ENCODE data around the gene PLXNB2.
A peak's percentile ranks its signal among the peaks of the same experiment; 100 is the strongest.
"Not testable (repeated sequence)": the region's sequence is repeated elsewhere in the genome, so short reads cannot be mapped to it uniquely, and the experiment has no call there.

Gene PLXNB2

DNA sequence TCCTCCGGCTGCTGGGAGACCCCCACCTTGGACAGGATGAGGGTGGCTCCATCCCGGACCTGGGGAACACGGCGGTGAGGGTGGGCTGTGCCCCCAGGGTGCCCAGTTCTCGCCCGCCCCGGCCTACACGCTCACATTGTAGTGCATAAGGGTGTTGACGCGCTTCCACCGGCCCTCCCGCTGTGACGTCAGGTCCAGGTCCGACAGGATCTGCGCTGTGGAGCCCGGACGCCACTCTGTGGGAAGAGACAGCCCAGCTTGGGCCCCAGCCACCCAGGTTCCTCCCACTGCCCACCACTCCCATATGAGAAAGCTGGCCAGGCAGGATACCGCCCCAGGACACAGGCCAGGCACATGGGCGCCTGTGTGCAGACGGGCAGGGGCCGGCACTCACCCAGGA, 29.0 kb downstream of the PLXNB2 start:
- H3K9me3 Mint-ChIP-seq: no peaks in the 10 kb centered on the region

DNA sequence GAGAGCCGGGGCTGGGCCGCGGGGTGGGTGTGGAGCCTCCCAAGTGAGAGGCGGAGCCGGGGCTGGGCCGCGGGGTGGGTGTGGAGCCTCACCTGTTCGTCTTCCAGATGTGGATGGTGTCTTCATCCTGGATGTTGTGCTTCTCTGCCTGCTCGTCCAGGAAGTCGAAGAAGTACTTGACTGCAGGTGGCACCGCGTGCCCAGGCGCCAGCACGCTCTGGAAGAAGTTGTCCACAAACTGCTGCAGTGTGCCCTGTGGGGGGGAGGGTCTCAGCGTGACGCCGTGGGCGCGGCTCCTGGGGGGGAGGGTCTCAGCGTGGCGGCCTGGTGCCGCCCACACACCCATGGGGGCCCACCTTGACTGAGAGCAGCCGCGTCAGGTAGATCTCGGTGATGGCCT, 29.7 kb downstream of the PLXNB2 start:
- Mint-ChIP-seq H3K4me1 (peaks cover 6% of the 10 kb centered on the region in 2 donors), H3K9me3 (no peaks in the 10 kb centered on the region), H3K4me3 (no peak overlapping the region), H3K36me3 (peaks cover 3 to 20% of the 10 kb centered on the region in 2 donors), H3K27ac (no peak overlapping the region), H3K27me3 (no peaks in the 10 kb centered on the region)
- ATAC-seq (replicated peaks) (no peak), DNase-seq (no peak)

More for the DNA sequence above, 29.0 kb downstream of the PLXNB2 start:
- Mint-ChIP-seq H3K36me3 (peaks cover 3 to 20% of the 10 kb centered on the region in 2 donors), H3K27me3 (no peaks in the 10 kb centered on the region), H3K4me3 (no peak overlapping the region), H3K27ac (no peak overlapping the region), H3K4me1 (peaks cover 6% of the 10 kb centered on the region in 2 donors)
- ATAC-seq (replicated peaks) (no peak), DNase-seq (no peak)

GRCh38 chr22:50276143-50276542, 31.3 kb downstream of the PLXNB2 start:
- no peak overlapping the region for H3K27ac Mint-ChIP-seq
- DNase-seq: no peak
- H3K4me1 Mint-ChIP-seq: peaks cover 6% of the 10 kb centered on the region in 2 donors
- peak; percentile 73 to 76 for ATAC-seq (replicated peaks)
- no peak overlapping the region for H3K4me3 Mint-ChIP-seq
- no peaks in the 10 kb centered on the region for H3K9me3 Mint-ChIP-seq
- H3K27me3 Mint-ChIP-seq: no peaks in the 10 kb centered on the region
- H3K36me3 Mint-ChIP-seq: peaks cover 3 to 14% of the 10 kb centered on the region in 2 donors

- Mint-ChIP-seq H3K36me3 (peaks cover 0 to 8% of the 10 kb centered on the region in 2 donors), H3K27me3 (no peaks in the 10 kb centered on the region), H3K27ac (peak overlapping the region; percentile 25), H3K4me1 (peaks cover 6 to 13% of the 10 kb centered on the region in 2 donors), H3K4me3 (no peak overlapping the region), H3K9me3 (no peaks in the 10 kb centered on the region)
- DNase-seq (no peak), ATAC-seq (replicated peaks) (no peak)
These were observed 32.0 kb downstream of the PLXNB2 start for GRCh38 chr22:50275181-50276055.

- Mint-ChIP-seq H3K4me1 (peaks cover 6 to 13% of the 10 kb centered on the region in 2 donors), H3K36me3 (peaks cover 0 to 8% of the 10 kb centered on the region in 2 donors), H3K27ac (peak overlapping the region; percentile 25), H3K27me3 (no peaks in the 10 kb centered on the region), H3K4me3 (no peak overlapping the region), H3K9me3 (no peaks in the 10 kb centered on the region)
- no peak for DNase-seq
- no peak for ATAC-seq (replicated peaks)
These were observed 32.7 kb downstream of the PLXNB2 start for GRCh38 chr22:50274771-50275170.

- H3K4me1 Mint-ChIP-seq: peaks cover 6 to 18% of the 10 kb centered on the region in 2 donors
- ATAC-seq (replicated peaks) (peak; percentile 27 to 49), DNase-seq (no peak)
- H3K27me3 Mint-ChIP-seq: no peaks in the 10 kb centered on the region
- H3K36me3 Mint-ChIP-seq: peaks cover 0 to 8% of the 10 kb centered on the region in 2 donors
- no peaks in the 10 kb centered on the region for H3K9me3 Mint-ChIP-seq
- no peak overlapping the region for H3K4me3 Mint-ChIP-seq
- H3K27ac Mint-ChIP-seq: no peak overlapping the region
These were observed 33.1 kb downstream of the PLXNB2 start for GRCh38 chr22:50274311-50274710.

- not testable (repeated sequence) for H3K36me3 Mint-ChIP-seq; H3K27ac Mint-ChIP-seq; H3K4me3 Mint-ChIP-seq; H3K27me3 Mint-ChIP-seq; DNase-seq; ATAC-seq (replicated peaks); H3K9me3 Mint-ChIP-seq
- peaks cover 6 to 23% of the 10 kb centered on the region in 2 donors for H3K4me1 Mint-ChIP-seq
These were observed 33.7 kb downstream of the PLXNB2 start for GRCh38 chr22:50273781-50274180.

GRCh38 chr22:50273352-50273751, 34.1 kb downstream of the PLXNB2 start:
- not testable (repeated sequence) for H3K4me3 Mint-ChIP-seq; DNase-seq; ATAC-seq (replicated peaks); H3K9me3 Mint-ChIP-seq; H3K27me3 Mint-ChIP-seq; H3K36me3 Mint-ChIP-seq; H3K27ac Mint-ChIP-seq
- H3K4me1 Mint-ChIP-seq: peaks cover 9 to 27% of the 10 kb centered on the region in 2 donors

GRCh38 chr22:50272044-50272802, 35.2 kb downstream of the PLXNB2 start:
- Mint-ChIP-seq H3K4me1 (peaks cover 12 to 31% of the 10 kb centered on the region in 2 donors), H3K4me3 (peak overlapping the region in 1 of 2 donors; percentile 36)
- no peak for DNase-seq

GRCh38 chr22:50271519-50271970, 35.9 kb downstream of the PLXNB2 start:
- Mint-ChIP-seq H3K27me3 (peaks cover 4 to 10% of the 10 kb centered on the region in 2 donors), H3K4me3 (peak overlapping the region in 1 of 2 donors; percentile 58), H3K9me3 (no peaks in the 10 kb centered on the region), H3K4me1 (peaks cover 12 to 31% of the 10 kb centered on the region in 2 donors), H3K36me3 (peaks cover 0 to 3% of the 10 kb centered on the region in 2 donors), H3K27ac (no peak overlapping the region)
- DNase-seq (no peak), ATAC-seq (replicated peaks) (peak; percentile 14 to 28)

More at GRCh38 chr22:50272044-50272802, 35.2 kb downstream of the PLXNB2 start:
- Mint-ChIP-seq H3K36me3 (peaks cover 0 to 3% of the 10 kb centered on the region in 2 donors), H3K9me3 (no peaks in the 10 kb centered on the region), H3K27ac (no peak overlapping the region), H3K27me3 (peaks cover 4 to 10% of the 10 kb centered on the region in 2 donors)
- ATAC-seq (replicated peaks): no peak

DNA sequence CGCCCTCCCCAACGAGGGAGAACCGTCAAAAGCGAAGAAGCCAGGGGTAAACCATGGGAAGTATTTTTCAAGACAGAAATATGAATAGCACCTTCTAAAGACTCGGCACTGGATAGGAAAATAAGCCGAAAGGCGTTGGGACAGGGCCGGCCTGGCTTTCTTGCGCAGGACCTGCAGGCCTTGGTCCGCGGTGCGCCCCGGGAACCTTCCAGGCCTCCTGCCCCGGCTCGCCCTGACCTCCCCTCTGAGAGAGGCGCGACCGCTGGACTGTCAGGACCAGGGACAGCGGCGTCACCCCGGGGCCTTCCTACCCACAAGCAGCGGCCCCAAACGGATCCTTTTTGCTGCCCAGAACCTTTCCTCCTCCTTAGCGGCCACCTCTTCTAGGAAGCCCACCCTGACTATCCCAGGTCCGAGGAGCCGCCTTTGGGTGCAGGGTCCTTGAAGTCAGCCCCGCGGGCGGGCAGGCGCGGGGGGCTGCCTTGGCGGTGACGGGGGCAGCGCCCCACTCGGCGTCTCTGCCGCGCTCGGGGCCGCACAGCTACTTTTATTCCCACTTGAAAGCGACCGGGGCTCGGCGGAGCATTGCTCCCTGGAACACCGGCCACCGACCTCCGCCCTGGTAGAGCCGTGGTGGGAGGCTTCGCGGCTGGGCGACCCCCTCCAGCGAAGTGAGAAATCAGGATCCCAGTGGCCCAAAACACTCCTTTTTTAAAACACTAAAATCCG, 36.6 kb downstream of the PLXNB2 start:
- DNase-seq (no peak), ATAC-seq (replicated peaks) (peak; percentile 56 to 64)
- peaks cover 4 to 10% of the 10 kb centered on the region in 2 donors for H3K27me3 Mint-ChIP-seq
- peaks cover 14 to 31% of the 10 kb centered on the region in 2 donors for H3K4me1 Mint-ChIP-seq
- no peak overlapping the region for H3K27ac Mint-ChIP-seq
- peaks cover 0 to 3% of the 10 kb centered on the region in 2 donors for H3K36me3 Mint-ChIP-seq
- H3K4me3 Mint-ChIP-seq: peak overlapping the region; percentile 80
- H3K9me3 Mint-ChIP-seq: no peaks in the 10 kb centered on the region

- Mint-ChIP-seq H3K27me3 (peaks cover 7 to 12% of the 10 kb centered on the region in 2 donors), H3K4me1 (peaks cover 14 to 34% of the 10 kb centered on the region in 2 donors), H3K4me3 (peak within 1 kb of the TSS; percentile 80), H3K36me3 (peaks cover 0 to 5% of the 10 kb centered on the region in 2 donors), H3K27ac (no peak within 1 kb of the TSS), H3K9me3 (no peaks in the 10 kb centered on the region)
- DNase-seq: no peak
- ATAC-seq (replicated peaks): peak; percentile 56 to 63
These were observed 37.3 kb downstream of the PLXNB2 start, which contains the start of gene MAPK11 for GRCh38 chr22:50269970-50270665. Gene MAPK11 (minus strand): TSS chr22:50270380. CDS start chr22:50270292, 88 bp downstream.

GRCh38 chr22:50269573-50269969, 37.9 kb downstream of the PLXNB2 start:
- H3K27me3 Mint-ChIP-seq: peaks cover 9 to 16% of the 10 kb centered on the region in 2 donors
- H3K4me3 Mint-ChIP-seq: peak overlapping the region; percentile 71 to 75
- no peak overlapping the region for H3K27ac Mint-ChIP-seq
- peaks cover 0 to 6% of the 10 kb centered on the region in 2 donors for H3K36me3 Mint-ChIP-seq
- no peak for ATAC-seq (replicated peaks)
- peaks cover 17 to 39% of the 10 kb centered on the region in 2 donors for H3K4me1 Mint-ChIP-seq
- no peaks in the 10 kb centered on the region for H3K9me3 Mint-ChIP-seq
- DNase-seq: no peak

Data from stimulated activated naive B cell treated with anti-CD40 and anti-IgM and Interleukin-4, amounts not matched to agents 10 μg/mL and 1 μg/mL and 100 μg/mL, for 72 hours (primary cell).